Measurements from ENCODE around the gene SF1. TPM values are rescaled to one million over a fixed set of nuclear protein-coding genes. Genes with fewer than 3 reads are reported as not detected.
A peak's percentile ranks its signal among the peaks of the same experiment; 100 is the strongest.

SF1 gene
- total and polyA plus RNA-seq, 2 of the 4 experiments (the other 2 are of a cell fraction), result 56.8 to 88.0 TPM

DNA sequence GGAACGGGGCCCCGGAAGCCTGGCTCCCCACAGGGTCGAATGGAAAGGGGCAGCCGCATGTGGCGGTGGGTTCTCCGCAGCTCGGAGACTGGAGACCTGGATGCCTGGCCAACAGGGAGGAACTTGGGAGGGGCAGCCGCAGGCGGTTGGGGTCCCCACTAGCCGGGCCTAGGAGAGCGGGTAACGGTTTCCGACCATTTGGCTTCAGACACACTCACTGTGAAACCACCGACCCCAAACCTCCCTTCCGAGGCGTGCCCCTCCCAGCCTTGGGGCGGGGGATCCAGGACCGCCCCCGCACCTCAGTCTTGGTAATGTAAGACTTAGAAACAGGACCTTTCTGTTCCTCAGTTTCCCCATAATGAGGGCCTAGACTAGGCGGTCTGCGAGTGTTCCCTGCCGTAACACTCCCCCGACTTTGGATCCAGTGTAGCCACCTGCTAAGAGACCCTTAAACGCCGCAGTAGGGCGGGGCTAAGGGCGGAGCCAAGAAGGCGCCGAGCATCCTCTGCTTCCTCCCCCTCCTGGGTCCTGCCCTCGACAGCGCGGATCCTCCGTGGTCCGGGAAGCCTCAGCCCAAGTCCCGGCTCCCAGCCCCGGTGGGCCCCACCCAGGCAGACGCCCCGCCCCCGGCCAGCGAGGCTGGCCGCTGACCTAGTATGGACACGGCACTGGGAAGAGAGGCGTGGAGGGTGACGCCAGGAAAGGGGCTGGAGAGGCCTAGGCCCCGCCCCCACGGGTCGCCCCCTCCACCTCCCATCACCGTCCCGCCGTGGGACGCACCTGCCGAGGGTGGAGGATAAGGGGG is 32.6 kb downstream of the SF1 start:
- Histone ChIP-seq H2AK9ac (replicated peaks; ENCODE audit: low read depth, low read length, poor library complexity) (peak overlapping the region; percentile 90), H2AFZ (replicated peaks; ENCODE audit: low read length, poor library complexity) (peak overlapping the region; percentile 86), H3K4ac (ENCODE audit: low read depth, low read length) (peak overlapping the region; percentile 52), H3K9me1 (ENCODE audit: insufficient read depth, low read length) (peaks cover 7% of the 10 kb centered on the region), H4K91ac (ENCODE audit: insufficient read depth, low read depth, low read length) (no peak overlapping the region; the same call in 1 of the 2 replicates), H3K36me3 (ENCODE audit: control insufficient read depth, insufficient read depth, low read length) (no peaks in the 10 kb centered on the region), H3K18ac (ENCODE audit: low read depth, low read length) (no peak overlapping the region), H4K20me1 (ENCODE audit: insufficient read depth, low read length) (peaks cover 3% of the 10 kb centered on the region; the same call in 1 of the 2 replicates), H3K9ac (ENCODE audit: low read depth, low read length) (no peak overlapping the region), H3K4me2 (ENCODE audit: low read depth, low read length) (peak overlapping the region; percentile 80), H3K14ac (replicated peaks; ENCODE audit: low read depth, low read length) (0 out of 2 replicates have a peak overlapping the region, but pooled peaks have one; percentile 41), H2BK5ac (ENCODE audit: low read depth, low read length, poor library complexity, severe bottlenecking) (no peak overlapping the region), H2BK20ac (ENCODE audit: low read depth, low read length) (no peak overlapping the region), H3K23ac (ENCODE audit: low read depth, low read length) (peak overlapping the region; percentile 78), H3K9me3 (ENCODE audit: control insufficient read depth, insufficient read depth, low read length) (no peaks in the 10 kb centered on the region), H3K79me1 (ENCODE audit: low read depth in 1 of 2, low read length in 2 of 2) (no peaks in the 10 kb centered on the region), H3K27me3 (ENCODE audit: control insufficient read depth, insufficient read depth, low read length) (peaks cover 47% of the 10 kb centered on the region), H4K8ac (ENCODE audit: low read depth in 2 of 2, low read length in 2 of 2) (peak overlapping the region; percentile 27 to 40; a peak in 3 of 4 replicates), H2AK5ac (ENCODE audit: low read depth, low read length) (peak overlapping the region; percentile 82; the same call in 1 of the 2 replicates), H2BK120ac (ENCODE audit: low read depth, low read length) (0 out of 2 replicates have a peak overlapping the region, but pooled peaks have one; percentile 13), H3K4me3 (ENCODE audit: insufficient read depth, low read depth, low read length) (peak overlapping the region; percentile 3; the same call in 1 of the 2 replicates), H2BK15ac (ENCODE audit: low read depth, low read length) (peak overlapping the region; percentile 28; the same call in 1 of the 3 replicates), H3K27ac (ENCODE audit: insufficient read depth, low read length) (no peak overlapping the region), H3K4me1 (ENCODE audit: control insufficient read depth, insufficient read depth, low read length) (peaks cover 14% of the 10 kb centered on the region), H4K5ac (ENCODE audit: low read depth, low read length) (no peak overlapping the region), H3K56ac (ENCODE audit: extremely low read depth, insufficient read depth, low read length) (no peak overlapping the region)
- intact Hi-C loops (cut with micrococcal nuclease) (no loop called here), in situ Hi-C loops (cut with MboI; ENCODE audit: low sequenced_read_pairs) (no loop called here), dilution Hi-C loops (cut with HindIII; ENCODE audit: low sequenced_read_pairs, unreplicated experiment) (no loop called here)
- DNase-seq, result peak; percentile 22
- 20% methylated on average over 6 of the region's 52 CpGs; no CpG with 5 or more reads in 1 of the 2 experiments for WGBS, 2 experiments (ENCODE audit: extremely low coverage in 2 of 2, insufficient read length in 1 of 2)
- ChIA-PET CTCF (no interaction called here), POLR2A (ENCODE audit: unreplicated experiment) (no interaction called here)
- ATAC-seq (ENCODE audit: low read depth), result peak; percentile 52
- BruUV-seq (replicated peaks), result no TSS peak
- no peak for TF ChIP-seq NFE2L2 (IDR thresholded peaks at IDR 0.05; ENCODE audit: low read depth, low read length)
- TF ChIP-seq RAD21 (IDR thresholded peaks at IDR 0.05; ENCODE audit: low read length), result no peak
- no peak for TF ChIP-seq POLR2A (IDR thresholded peaks at IDR 0.05; ENCODE audit: low read depth, low read length)
- no peak for TF ChIP-seq MAFK (IDR thresholded peaks at IDR 0.05; ENCODE audit: low read depth, low read length)
- no peak for TF ChIP-seq MXI1 (IDR thresholded peaks at IDR 0.05; ENCODE audit: borderline replicate concordance, low read depth, low read length)
- no peak for TF ChIP-seq FOS (IDR thresholded peaks at IDR 0.05; ENCODE audit: low read depth, low read length)
- TF ChIP-seq BHLHE40 (IDR thresholded peaks at IDR 0.05; ENCODE audit: low read depth, low read length), result no peak
- TF ChIP-seq, protein P1, sequence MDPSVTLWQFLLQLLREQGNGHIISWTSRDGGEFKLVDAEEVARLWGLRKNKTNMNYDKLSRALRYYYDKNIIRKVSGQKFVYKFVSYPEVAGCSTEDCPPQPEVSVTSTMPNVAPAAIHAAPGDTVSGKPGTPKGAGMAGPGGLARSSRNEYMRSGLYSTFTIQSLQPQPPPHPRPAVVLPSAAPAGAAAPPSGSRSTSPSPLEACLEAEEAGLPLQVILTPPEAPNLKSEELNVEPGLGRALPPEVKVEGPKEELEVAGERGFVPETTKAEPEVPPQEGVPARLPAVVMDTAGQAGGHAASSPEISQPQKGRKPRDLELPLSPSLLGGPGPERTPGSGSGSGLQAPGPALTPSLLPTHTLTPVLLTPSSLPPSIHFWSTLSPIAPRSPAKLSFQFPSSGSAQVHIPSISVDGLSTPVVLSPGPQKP (IDR thresholded peaks at IDR 0.05; ENCODE audit: borderline replicate concordance, low read depth, low read length), result no peak
- no peak for TF ChIP-seq CHD1 (IDR thresholded peaks at IDR 0.05; ENCODE audit: low read depth, low read length)
- TF ChIP-seq CEBPB (IDR thresholded peaks at IDR 0.05; ENCODE audit: low read depth, low read length), result no peak
- no peak for TF ChIP-seq SMC3 (IDR thresholded peaks at IDR 0.05; ENCODE audit: low read depth, low read length)
- no peak for TF ChIP-seq MAZ (IDR thresholded peaks at IDR 0.05; ENCODE audit: borderline replicate concordance, low read depth, low read length)
